ENCODE results near the gene FGGY.

Gene FGGY

GRCh38 chr1:59359325-59359724 lies 62.4 kb downstream of the FGGY start:
- DNase-seq (ENCODE audit: low read depth, low spot score): peak; percentile 36
- TF ChIP-seq CTCF (IDR thresholded peaks at IDR 0.05; ENCODE audit: low read depth, low read length): no peak
- no peak overlapping the region for H3K4me3 ChIP-seq (ENCODE audit: low read depth, low read length)
- in situ Hi-C loops (cut with HindIII; ENCODE audit: low sequenced_read_pairs): no loop called here

- TF ChIP-seq CTCF (IDR thresholded peaks at IDR 0.05; ENCODE audit: low read depth, low read length): no peak
- in situ Hi-C loops (cut with HindIII; ENCODE audit: low sequenced_read_pairs): no loop called here
- H3K4me3 ChIP-seq (ENCODE audit: low read depth, low read length): no peak overlapping the region
- peak; percentile 81 for DNase-seq (ENCODE audit: low read depth, low spot score)
These were observed 63.3 kb downstream of the FGGY start for GRCh38 chr1:59360170-59360569.

GRCh38 chr1:59360729-59361128 lies 63.8 kb downstream of the FGGY start:
- DNase-seq (ENCODE audit: low read depth, low spot score): no peak
- no peak overlapping the region for H3K4me3 ChIP-seq (ENCODE audit: low read depth, low read length)
- TF ChIP-seq CTCF (IDR thresholded peaks at IDR 0.05; ENCODE audit: low read depth, low read length): no peak
- in situ Hi-C loops (cut with HindIII; ENCODE audit: low sequenced_read_pairs): no loop called here

DNA sequence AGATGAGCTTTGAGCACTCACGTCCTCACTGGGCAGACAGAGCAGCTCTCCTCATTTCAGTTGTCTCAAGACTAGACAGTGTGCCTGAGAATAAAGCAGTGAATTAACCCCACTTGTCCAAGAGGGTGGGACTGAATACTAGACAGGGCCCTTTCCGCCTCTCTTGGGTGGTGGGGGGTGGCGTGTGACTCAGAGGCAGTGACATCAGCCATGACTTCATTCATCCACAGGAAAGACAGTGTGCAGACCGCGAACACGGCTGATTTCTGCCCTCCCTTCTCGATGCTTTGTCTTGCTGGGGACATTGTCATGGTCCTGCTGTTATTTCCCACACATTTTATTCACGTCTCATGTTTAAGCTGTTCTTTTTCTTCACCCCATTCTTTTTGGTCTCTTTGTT lies 64.9 kb downstream of the FGGY start:
- peak; percentile 45 for DNase-seq (ENCODE audit: low read depth, low spot score)
- in situ Hi-C loops (cut with HindIII; ENCODE audit: low sequenced_read_pairs): no loop called here
- no peak for TF ChIP-seq CTCF (IDR thresholded peaks at IDR 0.05; ENCODE audit: low read depth, low read length)
- H3K4me3 ChIP-seq (ENCODE audit: low read depth, low read length): no peak overlapping the region

DNA sequence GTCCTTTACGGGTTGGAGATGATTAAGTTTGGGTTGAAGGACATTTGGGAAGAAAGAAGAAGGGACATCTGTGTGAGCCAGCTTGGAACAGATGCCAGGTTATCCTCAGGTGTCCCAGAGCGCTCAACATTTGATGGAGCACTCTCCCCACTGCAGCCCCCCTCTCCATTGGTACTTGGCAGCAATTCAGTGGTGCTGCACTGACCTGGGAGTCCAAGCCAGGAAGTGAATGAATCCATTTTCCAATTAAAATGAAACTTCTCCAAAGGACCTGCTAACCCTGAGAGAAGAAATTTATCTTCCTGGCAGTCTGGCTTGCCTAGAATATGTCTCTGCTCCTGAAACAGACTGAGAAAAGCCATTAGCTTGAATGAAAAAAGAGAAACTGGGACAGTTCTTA lies 67.1 kb downstream of the FGGY start:
- TF ChIP-seq CTCF (IDR thresholded peaks at IDR 0.05; ENCODE audit: low read depth, low read length): no peak
- in situ Hi-C loops (cut with HindIII; ENCODE audit: low sequenced_read_pairs): no loop called here
- no peak for DNase-seq (ENCODE audit: low read depth, low spot score)
- H3K4me3 ChIP-seq (ENCODE audit: low read depth, low read length): no peak overlapping the region

- TF ChIP-seq CTCF (IDR thresholded peaks at IDR 0.05; ENCODE audit: low read depth, low read length): no peak
- H3K4me3 ChIP-seq (ENCODE audit: low read depth, low read length): no peak overlapping the region
- no peak for DNase-seq (ENCODE audit: low read depth, low spot score)
- in situ Hi-C loops (cut with HindIII; ENCODE audit: low sequenced_read_pairs): no loop called here
These were observed 69.5 kb downstream of the FGGY start for GRCh38 chr1:59366346-59366745.
